ENCODE measurements around the gene ARHGEF3. TPM values are rescaled to one million over a fixed set of nuclear protein-coding genes. Genes with fewer than 3 reads are reported as not detected.
A peak's percentile ranks its signal among the peaks of the same experiment; 100 is the strongest.
"Not testable (repeated sequence)": the region's sequence is repeated elsewhere in the genome, so short reads cannot be mapped to it uniquely, and the experiment has no call there.

The ARHGEF3 gene
- total and polyA plus RNA-seq, 3 experiments from 2014 or later: 55.1 to 110 (median 56.6) TPM

GRCh38 chr3:56763233-56763632 lies 38.5 kb downstream of the ARHGEF3 start:
- POLR2A ChIA-PET: interaction anchor here (0.8 to 1.2 kb wide), 2 partner anchors 21 to 37 kb away, joined by 3 to 4 read pairs; no protein-coding TSS in a partner anchor
- no peaks in the 10 kb centered on the region for H3K9me3 Mint-ChIP-seq
- Histone ChIP-seq H3K27ac (ENCODE audit: low read depth, low read length) (no peak overlapping the region), H3K4me1 (ENCODE audit: insufficient read depth, low read length) (peaks cover 65% of the 10 kb centered on the region), H3K36me3 (ENCODE audit: insufficient read depth, low read length) (peaks cover 8% of the 10 kb centered on the region), H3K9me3 (ENCODE audit: low read length) (no peaks in the 10 kb centered on the region), H3K27me3 (ENCODE audit: insufficient read depth, low read length, poor library complexity, severe bottlenecking) (no peaks in the 10 kb centered on the region), H3K4me3 (ENCODE audit: low read length) (no peak overlapping the region)
- peaks cover 0 to 71% (median 22%) of the 10 kb centered on the region in 3 donors for H3K36me3 Mint-ChIP-seq
- peaks cover 77 to 89% (median 88%) of the 10 kb centered on the region in 3 donors for H3K4me1 Mint-ChIP-seq
- peak overlapping the region in 6 of 8 donors; percentile 36 to 81 (median 76) for H3K27ac Mint-ChIP-seq
- H3K27me3 Mint-ChIP-seq: no peaks in the 10 kb centered on the region
- H3K4me3 Mint-ChIP-seq: peak overlapping the region in 1 of 7 donors; percentile 8
- no peak for DNase-seq
- CTCF ChIA-PET: interaction anchor here (2.3 kb wide), 1 partner anchor 19 kb away, joined by 7 read pairs; no protein-coding TSS in a partner anchor

- peaks cover 79 to 90% (median 88%) of the 10 kb centered on the region in 3 donors for H3K4me1 Mint-ChIP-seq
- DNase-seq: no peak
- H3K9me3 Mint-ChIP-seq: no peaks in the 10 kb centered on the region
- H3K4me1 ChIP-seq (ENCODE audit: insufficient read depth, low read length): peaks cover 65% of the 10 kb centered on the region
- no peak overlapping the region for H3K27ac ChIP-seq (ENCODE audit: low read depth, low read length)
- H3K9me3 ChIP-seq (ENCODE audit: low read length): no peaks in the 10 kb centered on the region
- peak overlapping the region; percentile 17 to 85 (median 76) for H3K27ac Mint-ChIP-seq
- H3K27me3 ChIP-seq (ENCODE audit: insufficient read depth, low read length, poor library complexity, severe bottlenecking): no peaks in the 10 kb centered on the region
- peaks cover 0 to 71% (median 22%) of the 10 kb centered on the region in 3 donors for H3K36me3 Mint-ChIP-seq
- no peaks in the 10 kb centered on the region for H3K27me3 Mint-ChIP-seq
- CTCF ChIA-PET: interaction anchor here (1.2 to 2.3 kb wide), 2 partner anchors 20 kb away, joined by 3 to 7 read pairs; no protein-coding TSS in a partner anchor
- H3K4me3 Mint-ChIP-seq: peak overlapping the region in 2 of 7 donors; percentile 3 to 15
- no peak overlapping the region for H3K4me3 ChIP-seq (ENCODE audit: low read length)
- POLR2A ChIA-PET: no interaction called here
- peaks cover 8% of the 10 kb centered on the region for H3K36me3 ChIP-seq (ENCODE audit: insufficient read depth, low read length)
These were observed 39.0 kb downstream of the ARHGEF3 start for GRCh38 chr3:56762718-56763117.

- Histone ChIP-seq H3K27ac (ENCODE audit: low read depth, low read length) (no peak overlapping the region), H3K9me3 (ENCODE audit: low read length) (no peaks in the 10 kb centered on the region), H3K4me1 (ENCODE audit: insufficient read depth, low read length) (peaks cover 69% of the 10 kb centered on the region), H3K27me3 (ENCODE audit: insufficient read depth, low read length, poor library complexity, severe bottlenecking) (no peaks in the 10 kb centered on the region), H3K36me3 (ENCODE audit: insufficient read depth, low read length) (peaks cover 8% of the 10 kb centered on the region), H3K4me3 (ENCODE audit: low read length) (no peak overlapping the region)
- peaks cover 81 to 95% (median 94%) of the 10 kb centered on the region in 3 donors for H3K4me1 Mint-ChIP-seq
- no peaks in the 10 kb centered on the region for H3K27me3 Mint-ChIP-seq
- POLR2A ChIA-PET: interaction anchor here (0.6 to 1.5 kb wide), 2 partner anchors 14 to 28 kb away, joined by 3 to 4 read pairs; no protein-coding TSS in a partner anchor
- peak overlapping the region in 3 of 7 donors; percentile 3 to 10 (median 10) for H3K4me3 Mint-ChIP-seq
- DNase-seq: no peak
- H3K27ac Mint-ChIP-seq: peak overlapping the region; percentile 58 to 85 (median 78)
- CTCF ChIA-PET: interaction anchor here (1.2 kb wide), 1 partner anchor 21 kb away, joined by 3 read pairs; no protein-coding TSS in a partner anchor
- H3K9me3 Mint-ChIP-seq: no peaks in the 10 kb centered on the region
- H3K36me3 Mint-ChIP-seq: peaks cover 0 to 73% (median 22%) of the 10 kb centered on the region in 3 donors
These were observed 39.7 kb downstream of the ARHGEF3 start for GRCh38 chr3:56761887-56762651.

DNA sequence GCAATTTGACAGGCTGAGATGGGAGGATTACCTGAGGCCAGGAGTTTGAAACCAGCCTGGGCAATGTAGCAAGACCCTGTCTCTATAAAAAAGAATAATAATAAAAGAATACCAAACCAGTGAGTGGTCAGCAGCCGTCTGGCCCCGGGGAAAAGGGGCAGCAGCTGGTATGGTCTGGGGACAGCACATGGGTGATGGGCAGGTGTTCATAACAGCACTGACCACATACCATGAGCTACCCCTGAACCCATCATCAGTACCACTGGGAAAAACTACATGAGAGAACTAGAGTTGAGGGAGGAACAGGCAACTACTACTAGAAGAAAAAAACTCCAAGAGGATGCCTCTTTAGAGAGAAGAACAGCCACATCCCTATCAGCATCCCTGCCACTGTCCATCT lies 40.7 kb downstream of the ARHGEF3 start:
- Mint-ChIP-seq H3K27ac (peak overlapping the region in 7 of 8 donors; percentile 47 to 96 (median 81)), H3K36me3 (peaks cover 0 to 73% (median 25%) of the 10 kb centered on the region in 3 donors)
- CTCF ChIA-PET: interaction anchor here (1.0 to 1.6 kb wide), 3 partner anchors 16 to 41 kb away, joined by 3 to 5 read pairs (median 3); partner anchors contain the start of gene ARHGEF3

GRCh38 chr3:56759532-56759931 lies 42.2 kb downstream of the ARHGEF3 start:
- H3K4me3 ChIP-seq (ENCODE audit: low read length): no peak overlapping the region
- CTCF ChIA-PET: interaction anchor here (1.4 to 2.4 kb wide), 5 partner anchors 10 to 40 kb away, joined by 3 to 34 read pairs (median 4); partner anchors contain the start of gene ARHGEF3
- DNase-seq: no peak
- Mint-ChIP-seq H3K27me3 (no peaks in the 10 kb centered on the region), H3K4me1 (peaks cover 85 to 95% (median 94%) of the 10 kb centered on the region in 3 donors), H3K36me3 (peaks cover 3 to 76% (median 30%) of the 10 kb centered on the region in 3 donors), H3K27ac (peak overlapping the region; percentile 78 to 96 (median 86)), H3K4me3 (peak overlapping the region in 5 of 7 donors; percentile 47 to 81 (median 67)), H3K9me3 (no peaks in the 10 kb centered on the region)
- no peaks in the 10 kb centered on the region for H3K27me3 ChIP-seq (ENCODE audit: insufficient read depth, low read length, poor library complexity, severe bottlenecking)
- H3K27ac ChIP-seq (ENCODE audit: low read depth, low read length): no peak overlapping the region
- peaks cover 12% of the 10 kb centered on the region for H3K36me3 ChIP-seq (ENCODE audit: insufficient read depth, low read length)
- H3K9me3 ChIP-seq (ENCODE audit: low read length): no peaks in the 10 kb centered on the region
- H3K4me1 ChIP-seq (ENCODE audit: insufficient read depth, low read length): peaks cover 76% of the 10 kb centered on the region
- POLR2A ChIA-PET: interaction anchor here (1.9 kb wide), 1 partner anchor 23 kb away, joined by 17 read pairs; no protein-coding TSS in a partner anchor

More for the DNA sequence above, 40.7 kb downstream of the ARHGEF3 start:
- Histone ChIP-seq H3K27me3 (ENCODE audit: insufficient read depth, low read length, poor library complexity, severe bottlenecking) (no peaks in the 10 kb centered on the region), H3K9me3 (ENCODE audit: low read length) (no peaks in the 10 kb centered on the region), H3K4me1 (ENCODE audit: insufficient read depth, low read length) (peaks cover 72% of the 10 kb centered on the region), H3K36me3 (ENCODE audit: insufficient read depth, low read length) (peaks cover 8% of the 10 kb centered on the region), H3K27ac (ENCODE audit: low read depth, low read length) (no peak overlapping the region), H3K4me3 (ENCODE audit: low read length) (no peak overlapping the region)
- H3K4me1 Mint-ChIP-seq: peaks cover 81 to 95% (median 94%) of the 10 kb centered on the region in 3 donors
- H3K9me3 Mint-ChIP-seq: no peaks in the 10 kb centered on the region
- peak overlapping the region in 1 of 7 donors; percentile 4 for H3K4me3 Mint-ChIP-seq
- POLR2A ChIA-PET: interaction anchor here (1.0 to 1.5 kb wide), 2 partner anchors 15 to 22 kb away, joined by 3 read pairs; no protein-coding TSS in a partner anchor
- DNase-seq: no peak
- no peaks in the 10 kb centered on the region for H3K27me3 Mint-ChIP-seq

DNA sequence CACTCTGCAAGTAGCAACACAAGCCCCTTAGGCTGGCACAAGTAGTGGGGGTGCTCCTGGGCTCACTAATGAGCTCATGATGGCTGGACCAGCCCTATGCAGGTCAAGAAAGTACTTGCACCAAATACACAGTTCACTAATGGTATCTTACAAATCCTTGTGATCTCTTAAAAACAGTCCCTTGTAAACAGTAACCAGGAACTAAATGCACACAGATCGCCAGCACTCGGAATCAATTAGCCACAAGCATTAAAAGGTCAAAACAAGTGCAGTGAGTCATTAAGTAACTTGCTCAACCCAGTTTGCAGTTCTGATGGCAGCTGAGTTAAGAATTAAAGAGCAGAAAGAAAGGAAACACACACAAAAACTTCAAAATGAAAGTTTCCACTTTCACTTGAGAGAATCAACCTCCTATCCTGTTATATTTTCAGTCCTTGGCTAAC lies 43.2 kb downstream of the ARHGEF3 start:
- ChIA-PET CTCF (interaction anchor here (0.7 to 2.4 kb wide), 10 partner anchors 9 to 231 kb away, joined by 3 to 34 read pairs (median 4); partner anchors contain the start of gene ARHGEF3), POLR2A (interaction anchor here (0.6 to 1.9 kb wide), 6 partner anchors 24 to 41 kb away, joined by 3 to 17 read pairs (median 4); no protein-coding TSS in a partner anchor)
- DNase-seq: peak in 2 of 5 donors; percentile 7 to 62
- H3K36me3 ChIP-seq (ENCODE audit: insufficient read depth, low read length): peaks cover 12% of the 10 kb centered on the region
- Mint-ChIP-seq H3K4me1 (peaks cover 87 to 95% (median 94%) of the 10 kb centered on the region in 3 donors), H3K27ac (peak overlapping the region; percentile 71 to 96 (median 84)), H3K4me3 (peak overlapping the region; percentile 32 to 81 (median 67)), H3K27me3 (no peaks in the 10 kb centered on the region), H3K9me3 (no peaks in the 10 kb centered on the region), H3K36me3 (peaks cover 3 to 76% (median 32%) of the 10 kb centered on the region in 3 donors)
- no peak overlapping the region for H3K4me3 ChIP-seq (ENCODE audit: low read length)
- H3K4me1 ChIP-seq (ENCODE audit: insufficient read depth, low read length): peaks cover 86% of the 10 kb centered on the region
- no peaks in the 10 kb centered on the region for H3K27me3 ChIP-seq (ENCODE audit: insufficient read depth, low read length, poor library complexity, severe bottlenecking)
- no peaks in the 10 kb centered on the region for H3K9me3 ChIP-seq (ENCODE audit: low read length)
- H3K27ac ChIP-seq (ENCODE audit: low read depth, low read length): no peak overlapping the region

DNA sequence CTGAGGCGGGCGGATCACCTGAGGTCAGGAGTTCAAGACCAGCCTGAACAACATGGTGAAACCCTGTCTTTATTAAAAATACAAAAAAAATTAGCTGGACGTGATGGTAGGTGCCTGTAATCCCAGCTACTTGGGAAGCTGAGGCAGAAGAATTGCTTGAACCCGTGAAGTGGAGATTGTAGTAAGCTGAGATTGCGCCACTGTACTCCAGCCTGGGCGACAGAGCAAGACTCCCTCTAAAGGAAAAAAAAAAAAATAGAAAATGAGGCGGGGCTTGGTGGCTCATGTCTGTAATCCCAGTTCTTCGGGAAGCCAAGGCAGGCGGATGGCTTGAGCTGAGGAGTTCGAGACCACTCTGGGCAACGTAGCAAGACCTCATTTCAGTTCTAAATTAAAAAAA lies 43.7 kb downstream of the ARHGEF3 start:
- H3K36me3 Mint-ChIP-seq: peaks cover 6 to 77% (median 38%) of the 10 kb centered on the region in 3 donors
- not testable (repeated sequence) for DNase-seq; H3K27me3 Mint-ChIP-seq; H3K27me3 ChIP-seq (ENCODE audit: insufficient read depth, low read length, poor library complexity, severe bottlenecking); H3K9me3 Mint-ChIP-seq; H3K9me3 ChIP-seq (ENCODE audit: low read length); H3K27ac ChIP-seq (ENCODE audit: low read depth, low read length); H3K4me3 ChIP-seq (ENCODE audit: low read length)
- Histone ChIP-seq H3K36me3 (ENCODE audit: insufficient read depth, low read length) (peaks cover 15% of the 10 kb centered on the region), H3K4me1 (ENCODE audit: insufficient read depth, low read length) (peaks cover 87% of the 10 kb centered on the region)
- CTCF ChIA-PET: interaction anchor here (0.7 to 2.4 kb wide), 10 partner anchors 8 to 232 kb away, joined by 3 to 34 read pairs (median 4); partner anchors contain the start of gene ARHGEF3
- POLR2A ChIA-PET: interaction anchor here (0.8 to 1.9 kb wide), 4 partner anchors 25 to 41 kb away, joined by 3 to 17 read pairs (median 8); no protein-coding TSS in a partner anchor
- peak overlapping the region in 2 of 7 donors; percentile 32 to 81 for H3K4me3 Mint-ChIP-seq
- H3K4me1 Mint-ChIP-seq: peaks cover 88 to 95% (median 94%) of the 10 kb centered on the region in 3 donors
- peak overlapping the region in 4 of 8 donors; percentile 67 to 96 (median 80) for H3K27ac Mint-ChIP-seq
